Measurements from ENCODE around the gene KSR1. TPM values are rescaled to one million over a fixed set of nuclear protein-coding genes. Genes with fewer than 3 reads are reported as not detected.

KSR1 gene
- total RNA-seq, 1 experiment from 2014 or later: 37.6 TPM

- Histone ChIP-seq H3K36me3 (no peaks in the 10 kb centered on the region), H3K9me3 (replicated peaks) (no peaks in the 10 kb centered on the region), H3K4me3 (no peak overlapping the region), H3K4me1 (peaks cover 43% of the 10 kb centered on the region), H3K27ac (no peak overlapping the region), H3K27me3 (no peaks in the 10 kb centered on the region)
- no peak for DNase-seq
Observed at GRCh38 chr17:27550291-27550930, 94.2 kb downstream of the KSR1 start.

- no peak for DNase-seq
- H3K27ac ChIP-seq: no peak overlapping the region
- no peak overlapping the region for H3K4me3 ChIP-seq
- H3K9me3 ChIP-seq (replicated peaks): no peaks in the 10 kb centered on the region
- no peaks in the 10 kb centered on the region for H3K36me3 ChIP-seq
- H3K27me3 ChIP-seq: no peaks in the 10 kb centered on the region
- H3K4me1 ChIP-seq: peaks cover 37% of the 10 kb centered on the region
Observed at GRCh38 chr17:27550974-27551505, 94.8 kb downstream of the KSR1 start.

- no peaks in the 10 kb centered on the region for H3K27me3 ChIP-seq
- H3K9me3 ChIP-seq (replicated peaks): no peaks in the 10 kb centered on the region
- H3K4me1 ChIP-seq: peaks cover 30% of the 10 kb centered on the region
- H3K4me3 ChIP-seq: no peak overlapping the region
- H3K27ac ChIP-seq: no peak overlapping the region
- H3K36me3 ChIP-seq: no peaks in the 10 kb centered on the region
- no peak for DNase-seq
Observed at GRCh38 chr17:27551701-27552248, 95.5 kb downstream of the KSR1 start.

GRCh38 chr17:27552276-27552732 lies 96.1 kb downstream of the KSR1 start:
- H3K36me3 ChIP-seq: no peaks in the 10 kb centered on the region
- no peak overlapping the region for H3K4me3 ChIP-seq
- H3K27ac ChIP-seq: no peak overlapping the region
- no peaks in the 10 kb centered on the region for H3K27me3 ChIP-seq
- peaks cover 24% of the 10 kb centered on the region for H3K4me1 ChIP-seq
- peak; percentile 52 to 59 for DNase-seq
- H3K9me3 ChIP-seq (replicated peaks): no peaks in the 10 kb centered on the region

GRCh38 chr17:27553019-27553511 lies 96.8 kb downstream of the KSR1 start:
- peaks cover 19% of the 10 kb centered on the region for H3K4me1 ChIP-seq

GRCh38 chr17:27554152-27554551 lies 97.9 kb downstream of the KSR1 start:
- H3K36me3 ChIP-seq: no peaks in the 10 kb centered on the region
- no peaks in the 10 kb centered on the region for H3K27me3 ChIP-seq
- H3K9me3 ChIP-seq (replicated peaks): no peaks in the 10 kb centered on the region
- H3K4me1 ChIP-seq: peaks cover 24% of the 10 kb centered on the region
- H3K27ac ChIP-seq: no peak overlapping the region
- DNase-seq: no peak
- H3K4me3 ChIP-seq: no peak overlapping the region

More at GRCh38 chr17:27553019-27553511, 96.8 kb downstream of the KSR1 start:
- Histone ChIP-seq H3K27me3 (no peaks in the 10 kb centered on the region), H3K27ac (no peak overlapping the region), H3K4me3 (no peak overlapping the region), H3K36me3 (no peaks in the 10 kb centered on the region), H3K9me3 (replicated peaks) (no peaks in the 10 kb centered on the region)
- DNase-seq: no peak

- Histone ChIP-seq H3K36me3 (no peaks in the 10 kb centered on the region), H3K27ac (no peak overlapping the region), H3K9me3 (replicated peaks) (no peaks in the 10 kb centered on the region), H3K27me3 (no peaks in the 10 kb centered on the region), H3K4me1 (peaks cover 28% of the 10 kb centered on the region), H3K4me3 (no peak overlapping the region)
- no peak for DNase-seq
Observed at GRCh38 chr17:27554911-27555310, 98.7 kb downstream of the KSR1 start.

- Histone ChIP-seq H3K27me3 (no peaks in the 10 kb centered on the region), H3K9me3 (replicated peaks) (no peaks in the 10 kb centered on the region), H3K27ac (no peak overlapping the region), H3K36me3 (no peaks in the 10 kb centered on the region), H3K4me3 (no peak overlapping the region), H3K4me1 (peaks cover 28% of the 10 kb centered on the region)
- DNase-seq: no peak
Observed at GRCh38 chr17:27555339-27555738, 99.1 kb downstream of the KSR1 start.

- Histone ChIP-seq H3K36me3 (no peaks in the 10 kb centered on the region), H3K4me3 (no peak overlapping the region), H3K27me3 (no peaks in the 10 kb centered on the region), H3K4me1 (peaks cover 30% of the 10 kb centered on the region), H3K27ac (no peak overlapping the region), H3K9me3 (replicated peaks) (no peaks in the 10 kb centered on the region)
- no peak for DNase-seq
Observed at GRCh38 chr17:27558341-27558740, 102.1 kb downstream of the KSR1 start.

GRCh38 chr17:27558842-27559505 lies 102.7 kb downstream of the KSR1 start:
- peak in 1 of 2 experiments; percentile 29 for DNase-seq
- Histone ChIP-seq H3K27ac (peak overlapping the region; percentile 92), H3K4me1 (peaks cover 28% of the 10 kb centered on the region), H3K4me3 (peak overlapping the region; percentile 57), H3K36me3 (0 out of 2 replicates have a peak, but pooled peaks cover 2% of the 10 kb centered on the region), H3K9me3 (replicated peaks) (no peaks in the 10 kb centered on the region), H3K27me3 (no peaks in the 10 kb centered on the region)

- H3K9me3 ChIP-seq (replicated peaks): no peaks in the 10 kb centered on the region
- peak overlapping the region; percentile 57 for H3K4me3 ChIP-seq
- peaks cover 21% of the 10 kb centered on the region for H3K4me1 ChIP-seq
- H3K27ac ChIP-seq: peak overlapping the region; percentile 92
- H3K36me3 ChIP-seq: peaks cover 7% of the 10 kb centered on the region; the same call in 1 of the 2 replicates
- H3K27me3 ChIP-seq: no peaks in the 10 kb centered on the region
- peak; percentile 87 to 96 for DNase-seq
Observed at GRCh38 chr17:27559506-27560481, 103.5 kb downstream of the KSR1 start.

GRCh38 chr17:27560668-27561067 lies 104.4 kb downstream of the KSR1 start:
- H3K27ac ChIP-seq: peak overlapping the region; percentile 92
- no peaks in the 10 kb centered on the region for H3K9me3 ChIP-seq (replicated peaks)
- H3K36me3 ChIP-seq: peaks cover 7% of the 10 kb centered on the region; the same call in 1 of the 2 replicates
- peak overlapping the region; percentile 57 for H3K4me3 ChIP-seq
- H3K27me3 ChIP-seq: no peaks in the 10 kb centered on the region
- peaks cover 21% of the 10 kb centered on the region for H3K4me1 ChIP-seq
- peak; percentile 70 to 77 for DNase-seq

- peaks cover 21% of the 10 kb centered on the region for H3K4me1 ChIP-seq
- H3K4me3 ChIP-seq: no peak overlapping the region
- no peaks in the 10 kb centered on the region for H3K9me3 ChIP-seq (replicated peaks)
- H3K27me3 ChIP-seq: no peaks in the 10 kb centered on the region
- no peak overlapping the region for H3K27ac ChIP-seq
- peaks cover 7% of the 10 kb centered on the region; the same call in 1 of the 2 replicates for H3K36me3 ChIP-seq
- DNase-seq: no peak
Observed at GRCh38 chr17:27562777-27563455, 106.7 kb downstream of the KSR1 start.

Measured in SJCRH30 (cell line).